Measurements from ENCODE around the gene SUFU.

DNA sequence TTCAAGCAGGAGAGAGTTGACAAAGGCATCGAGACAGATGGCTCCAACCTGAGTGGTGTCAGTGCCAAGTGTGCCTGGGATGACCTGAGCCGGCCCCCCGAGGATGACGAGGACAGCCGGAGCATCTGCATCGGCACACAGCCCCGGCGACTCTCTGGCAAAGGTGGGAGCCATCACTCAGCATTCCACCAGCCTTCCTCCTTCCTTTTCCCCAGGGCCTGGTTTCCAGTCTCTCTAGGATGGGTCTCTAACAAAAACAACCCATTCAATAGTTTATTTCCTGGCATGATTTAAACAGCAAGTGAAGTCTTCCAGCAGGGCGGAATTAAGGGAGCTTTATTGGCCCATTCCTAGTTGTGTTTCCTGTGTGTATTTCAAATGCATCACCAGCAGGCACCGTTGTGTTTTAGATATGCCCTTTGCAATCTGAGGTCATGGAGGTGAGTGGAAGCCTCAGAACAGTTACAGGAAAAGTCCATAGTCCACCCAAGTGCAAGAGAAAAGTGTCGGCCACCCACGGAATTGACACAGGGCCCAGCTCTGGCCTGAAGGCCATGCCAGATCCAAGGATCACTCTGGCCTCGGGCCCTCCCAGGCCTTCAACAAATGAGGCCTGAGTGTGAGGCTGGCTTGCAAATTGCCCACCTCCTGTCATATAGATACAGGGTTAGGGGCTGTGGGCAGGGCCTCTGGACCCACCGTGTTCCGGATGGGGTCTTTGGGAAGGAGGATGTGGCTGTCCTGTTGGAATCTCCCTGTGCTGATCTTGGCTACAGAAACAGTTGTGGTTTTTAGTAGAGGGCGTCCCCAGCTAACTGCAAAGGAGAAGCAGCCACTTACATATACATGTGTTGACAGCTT is 93.6 kb downstream of the SUFU start:
- TF ChIP-seq, protein P1, sequence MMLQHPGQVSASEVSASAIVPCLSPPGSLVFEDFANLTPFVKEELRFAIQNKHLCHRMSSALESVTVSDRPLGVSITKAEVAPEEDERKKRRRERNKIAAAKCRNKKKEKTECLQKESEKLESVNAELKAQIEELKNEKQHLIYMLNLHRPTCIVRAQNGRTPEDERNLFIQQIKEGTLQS (IDR thresholded peaks at IDR 0.05): peak; percentile 51
- TF ChIP-seq, protein P2, sequence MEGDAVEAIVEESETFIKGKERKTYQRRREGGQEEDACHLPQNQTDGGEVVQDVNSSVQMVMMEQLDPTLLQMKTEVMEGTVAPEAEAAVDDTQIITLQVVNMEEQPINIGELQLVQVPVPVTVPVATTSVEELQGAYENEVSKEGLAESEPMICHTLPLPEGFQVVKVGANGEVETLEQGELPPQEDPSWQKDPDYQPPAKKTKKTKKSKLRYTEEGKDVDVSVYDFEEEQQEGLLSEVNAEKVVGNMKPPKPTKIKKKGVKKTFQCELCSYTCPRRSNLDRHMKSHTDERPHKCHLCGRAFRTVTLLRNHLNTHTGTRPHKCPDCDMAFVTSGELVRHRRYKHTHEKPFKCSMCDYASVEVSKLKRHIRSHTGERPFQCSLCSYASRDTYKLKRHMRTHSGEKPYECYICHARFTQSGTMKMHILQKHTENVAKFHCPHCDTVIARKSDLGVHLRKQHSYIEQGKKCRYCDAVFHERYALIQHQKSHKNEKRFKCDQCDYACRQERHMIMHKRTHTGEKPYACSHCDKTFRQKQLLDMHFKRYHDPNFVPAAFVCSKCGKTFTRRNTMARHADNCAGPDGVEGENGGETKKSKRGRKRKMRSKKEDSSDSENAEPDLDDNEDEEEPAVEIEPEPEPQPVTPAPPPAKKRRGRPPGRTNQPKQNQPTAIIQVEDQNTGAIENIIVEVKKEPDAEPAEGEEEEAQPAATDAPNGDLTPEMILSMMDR (IDR thresholded peaks at IDR 0.05; ENCODE audit: low read depth, low read length, missing input control): peak; percentile 20
